Mesothelial cell of epicardium (in vitro differentiated cells): ENCODE data around the gene MAPK7. TPM values are rescaled to one million over a fixed set of nuclear protein-coding genes. Genes with fewer than 3 reads are reported as not detected.

Experiments
- DNase-seq, 2 experiments: peaks; one replicate each; pipeline ENCODE4 v3.0.0; 2021; ENCODE audit warnings: low spot score in 2 of 2; ENCODE audit not compliant: unreplicated experiment in 2 of 2
- H3K27ac Mint-ChIP-seq: 2 replicates; pipeline ENCODE4 v1.8.0; 2021; ENCODE audit warnings: mixed read lengths
- H3K27me3 Mint-ChIP-seq: 2 replicates; pipeline ENCODE4 v1.8.0; 2021; ENCODE audit warnings: low read depth, mixed read lengths
- H3K36me3 Mint-ChIP-seq: 2 replicates; pipeline ENCODE4 v1.8.0; 2021; ENCODE audit warnings: mixed read lengths
- H3K4me1 Mint-ChIP-seq: 2 replicates; pipeline ENCODE4 v1.8.0; 2021; ENCODE audit warnings: mixed read lengths
- H3K4me3 Mint-ChIP-seq: 2 replicates; pipeline ENCODE4 v1.8.0; 2021; ENCODE audit warnings: mild to moderate bottlenecking, moderate library complexity, mixed read lengths
- H3K9me3 Mint-ChIP-seq: 2 replicates; pipeline ENCODE4 v1.8.0; 2021; ENCODE audit warnings: mixed read lengths
- CTCF ChIP-seq: fragments of 200-600 bp; sonication (generic); IDR thresholded peaks from one replicate; pipeline ENCODE4 v1.5.0; 2021; ENCODE audit warnings: antibody characterized with exemption; ENCODE audit not compliant: unreplicated experiment
- total RNA-seq: library from RNA; stranded (reverse); gene quantifications from 3 replicates; pipeline ENCODE4 v1.2.1, GENCODE V29; 2021

MAPK7 gene
- total RNA-seq, 1 donor from 2014 or later = 46.0 TPM

- peaks cover 18% of the 10 kb centered on the region for H3K4me1 Mint-ChIP-seq
- no peaks in the 10 kb centered on the region for H3K9me3 Mint-ChIP-seq
- no peaks in the 10 kb centered on the region for H3K36me3 Mint-ChIP-seq
- H3K27me3 Mint-ChIP-seq = no peaks in the 10 kb centered on the region
- H3K4me3 Mint-ChIP-seq = no peak overlapping the region
- DNase-seq = no peak
- peak overlapping the region; percentile 89 for H3K27ac Mint-ChIP-seq
- TF ChIP-seq CTCF = no peak
Measured at GRCh38 chr17:19341211-19341631, 37.1 kb upstream of the MAPK7 start.

GRCh38 chr17:19341641-19342610, 36.4 kb upstream of the MAPK7 start:
- TF ChIP-seq CTCF = no peak
- no peak for DNase-seq
- Mint-ChIP-seq H3K4me1 (peaks cover 22% of the 10 kb centered on the region), H3K36me3 (peaks cover 2% of the 10 kb centered on the region), H3K4me3 (no peak overlapping the region), H3K27me3 (no peaks in the 10 kb centered on the region), H3K27ac (peak overlapping the region; percentile 89), H3K9me3 (no peaks in the 10 kb centered on the region)

- H3K4me1 Mint-ChIP-seq = peaks cover 25% of the 10 kb centered on the region
- H3K27ac Mint-ChIP-seq = peak overlapping the region; percentile 89
- TF ChIP-seq CTCF = no peak
- peaks cover 2% of the 10 kb centered on the region for H3K36me3 Mint-ChIP-seq
- no peaks in the 10 kb centered on the region for H3K9me3 Mint-ChIP-seq
- no peak overlapping the region for H3K4me3 Mint-ChIP-seq
- DNase-seq = no peak
- no peaks in the 10 kb centered on the region for H3K27me3 Mint-ChIP-seq
Measured at GRCh38 chr17:19342611-19343255, 35.6 kb upstream of the MAPK7 start.

GRCh38 chr17:19343256-19343630, 35.1 kb upstream of the MAPK7 start:
- no peak overlapping the region for H3K27ac Mint-ChIP-seq
- peaks cover 2% of the 10 kb centered on the region for H3K36me3 Mint-ChIP-seq
- TF ChIP-seq CTCF = no peak
- no peak overlapping the region for H3K4me3 Mint-ChIP-seq
- no peaks in the 10 kb centered on the region for H3K9me3 Mint-ChIP-seq
- no peak for DNase-seq
- H3K4me1 Mint-ChIP-seq = peaks cover 25% of the 10 kb centered on the region
- H3K27me3 Mint-ChIP-seq = no peaks in the 10 kb centered on the region

- Mint-ChIP-seq H3K9me3 (no peaks in the 10 kb centered on the region), H3K27me3 (no peaks in the 10 kb centered on the region), H3K36me3 (peaks cover 2% of the 10 kb centered on the region), H3K4me3 (no peak overlapping the region), H3K27ac (no peak overlapping the region), H3K4me1 (peaks cover 25% of the 10 kb centered on the region)
- DNase-seq = no peak
- TF ChIP-seq CTCF = no peak
Measured at GRCh38 chr17:19343671-19344151, 34.6 kb upstream of the MAPK7 start.
